ENCODE data around the gene DNAJC16.
A peak's percentile ranks its signal among the peaks of the same experiment; 100 is the strongest.
"Not testable (repeated sequence)": the region's sequence is repeated elsewhere in the genome, so short reads cannot be mapped to it uniquely, and the experiment has no call there.

DNAJC16 gene

DNA sequence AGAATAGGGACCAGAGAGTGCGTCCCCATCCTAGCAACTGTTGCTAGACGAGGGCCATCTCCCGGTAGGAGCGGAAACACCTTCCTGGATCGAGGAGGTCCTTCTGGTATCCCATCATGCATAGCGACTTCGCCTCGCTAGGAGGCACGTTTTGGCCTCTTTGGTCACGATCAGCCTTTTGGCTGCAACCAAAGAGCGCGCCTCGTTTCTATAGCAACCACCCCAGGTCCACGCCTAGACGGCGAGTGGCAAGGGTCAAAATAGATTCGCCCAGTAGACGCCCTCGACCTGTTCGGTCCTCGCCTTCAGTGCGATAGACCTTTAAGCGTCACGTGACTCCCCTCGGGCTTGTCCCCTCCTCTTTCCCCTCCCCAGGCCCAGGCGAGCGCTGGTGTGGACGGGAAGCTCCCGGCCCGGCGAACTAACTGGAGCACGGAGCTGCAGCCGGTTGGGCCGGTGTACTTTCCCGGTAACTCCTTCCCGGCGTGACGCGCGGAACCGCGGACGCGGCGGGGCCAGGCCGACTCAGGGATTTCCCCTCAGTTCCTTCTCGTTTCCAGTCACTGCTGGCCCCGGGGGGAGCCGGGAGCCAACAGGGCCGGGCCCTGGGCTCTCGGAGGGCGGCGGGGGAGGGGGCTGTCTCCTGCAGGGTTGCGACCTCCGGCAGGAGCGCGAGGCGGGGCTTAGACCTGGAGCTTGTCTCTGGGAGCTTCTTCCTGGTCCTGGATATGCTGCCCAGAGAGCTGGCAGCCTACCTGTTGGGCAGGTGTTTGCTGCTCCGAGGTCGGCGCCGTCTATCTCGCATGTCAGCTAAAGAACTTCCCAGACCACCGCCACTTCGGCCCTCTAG, at the start of gene DNAJC16:
Gene DNAJC16, plus strand, starts transcription at position 359 of the 850 bp plus-strand sequence. CDS start 2,258 bp downstream, outside the sequence.
- DNase-seq (ENCODE audit: low read depth, low spot score): peak; percentile 99

DNA sequence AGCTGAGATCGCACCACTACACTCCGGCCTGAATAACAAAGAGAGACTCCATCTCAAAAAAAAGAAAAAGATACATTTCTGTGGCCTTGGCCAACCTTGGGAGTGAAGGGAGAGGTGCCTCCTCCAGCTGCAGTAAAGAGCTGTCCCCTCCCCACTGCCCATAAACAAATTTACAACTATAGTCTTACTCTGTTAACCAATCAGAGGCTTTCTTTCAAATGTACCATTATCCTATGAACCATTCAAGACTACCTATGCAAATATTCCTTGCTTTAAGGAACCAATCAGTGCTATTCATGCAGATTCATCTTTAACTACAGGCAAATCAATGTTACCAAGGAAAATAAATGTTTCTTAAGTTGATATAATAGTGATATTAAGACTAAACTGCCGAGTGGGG, 49.7 kb upstream of the DNAJC16 start:
- no peak for DNase-seq (ENCODE audit: low read depth, low spot score)

- no peak for DNase-seq (ENCODE audit: low read depth, low spot score)
Observed at GRCh38 chr1:15477646-15478212, 48.9 kb upstream of the DNAJC16 start.

DNA sequence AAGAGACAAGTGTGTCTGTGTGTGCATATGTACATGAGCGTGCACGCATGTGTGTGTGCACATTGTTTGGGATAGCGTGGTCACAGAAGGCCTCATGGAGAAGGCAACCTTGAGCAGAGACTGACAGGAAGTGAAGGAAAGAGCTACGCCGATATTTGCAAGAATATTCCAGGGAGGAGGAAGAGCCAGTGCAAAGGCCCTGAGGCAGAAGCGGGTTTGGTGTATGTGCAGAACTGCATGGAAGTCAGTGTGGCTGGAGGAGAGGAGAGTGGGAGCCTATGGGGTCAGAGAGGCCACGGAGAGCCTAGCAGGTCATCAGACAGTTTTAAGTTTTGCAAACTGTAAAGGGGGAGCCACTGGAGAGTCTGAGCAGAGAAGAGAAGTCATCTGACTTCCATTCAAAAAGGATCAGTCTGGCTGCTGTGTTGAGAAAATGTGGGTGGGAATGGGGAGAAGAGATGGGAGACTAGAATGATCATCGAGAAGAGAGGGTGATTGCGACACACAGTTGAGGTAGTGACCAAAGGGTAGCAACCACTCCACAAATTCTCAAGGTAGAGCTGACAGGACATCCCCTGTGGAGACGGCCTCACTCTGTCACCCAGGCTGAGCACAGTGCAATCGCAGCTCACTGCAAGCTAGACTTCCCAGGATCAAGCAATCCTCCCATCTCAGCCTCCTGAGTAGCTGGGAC, 46.8 kb upstream of the DNAJC16 start:
- DNase-seq (ENCODE audit: low read depth, low spot score): no peak

DNA sequence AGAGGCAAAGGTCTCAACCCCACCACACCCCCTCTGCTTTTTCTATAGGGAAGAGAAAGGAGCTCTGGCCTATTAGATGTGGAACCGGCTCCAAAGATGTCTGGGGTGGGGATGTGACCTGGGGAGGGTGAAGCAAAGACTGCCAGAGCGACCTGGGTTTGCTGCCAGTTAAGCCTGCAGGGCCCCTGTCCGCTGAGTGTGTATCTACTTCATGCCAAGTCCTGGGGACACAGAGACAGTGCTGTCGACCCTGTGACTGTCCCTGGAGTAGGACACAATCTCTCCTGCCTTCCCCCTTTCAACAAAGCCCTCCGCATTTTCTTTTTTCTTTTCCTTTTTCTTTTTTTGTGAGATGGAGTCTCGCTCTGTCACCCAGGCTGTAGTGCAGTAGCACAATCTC, 44.2 kb upstream of the DNAJC16 start:
- DNase-seq (ENCODE audit: low read depth, low spot score): not testable (repeated sequence)

- not testable (repeated sequence) for DNase-seq (ENCODE audit: low read depth, low spot score)
Observed at GRCh38 chr1:15482983-15483543, 43.6 kb upstream of the DNAJC16 start.

- DNase-seq (ENCODE audit: low read depth, low spot score): no peak
Observed at GRCh38 chr1:15483971-15484370, 42.7 kb upstream of the DNAJC16 start.

DNA sequence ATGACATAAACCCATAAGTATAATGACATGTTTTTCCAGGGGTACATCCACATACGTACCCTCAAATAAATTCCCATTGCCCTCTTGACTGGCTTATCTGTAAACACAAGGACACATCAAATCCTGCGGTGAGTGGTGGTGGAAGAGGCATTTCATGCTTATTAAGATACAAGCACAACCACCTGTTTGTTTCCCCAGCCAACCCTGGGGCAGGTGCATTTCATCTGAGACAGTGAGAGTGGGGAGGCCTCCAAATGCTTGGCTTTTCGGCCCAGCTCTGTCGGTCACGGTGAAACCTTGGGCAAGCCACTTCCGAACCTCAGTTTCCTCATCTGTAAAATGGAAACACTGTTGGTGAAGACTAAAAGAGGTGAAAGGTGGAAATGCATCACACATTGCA, 42.2 kb upstream of the DNAJC16 start:
- DNase-seq (ENCODE audit: low read depth, low spot score): not testable (repeated sequence)

DNA sequence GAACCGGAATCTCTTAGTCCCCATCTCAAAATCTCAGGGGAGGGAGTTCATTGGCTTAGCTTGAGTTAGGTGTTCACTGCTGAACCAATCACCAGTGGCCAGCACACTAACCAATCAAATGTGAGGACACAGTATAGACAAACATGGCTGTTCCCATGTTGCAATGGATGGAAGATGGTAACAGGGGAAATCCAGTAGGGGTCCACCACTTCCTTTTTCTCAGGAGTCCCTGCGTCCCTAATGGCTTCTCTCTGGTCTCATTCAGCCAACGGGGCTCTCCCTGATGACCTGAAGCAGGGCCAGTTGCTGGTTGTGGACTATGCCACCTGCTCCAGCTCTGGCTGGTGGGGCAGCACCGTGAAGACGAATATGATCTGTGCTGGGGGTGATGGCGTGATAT, 41.0 kb upstream of the DNAJC16 start:
- DNase-seq (ENCODE audit: low read depth, low spot score): no peak

- not testable (repeated sequence) for DNase-seq (ENCODE audit: low read depth, low spot score)
Observed at GRCh38 chr1:15486844-15487610, 39.6 kb upstream of the DNAJC16 start.

- no peak for DNase-seq (ENCODE audit: low read depth, low spot score)
Observed at GRCh38 chr1:15488371-15488770, 38.3 kb upstream of the DNAJC16 start.

DNA sequence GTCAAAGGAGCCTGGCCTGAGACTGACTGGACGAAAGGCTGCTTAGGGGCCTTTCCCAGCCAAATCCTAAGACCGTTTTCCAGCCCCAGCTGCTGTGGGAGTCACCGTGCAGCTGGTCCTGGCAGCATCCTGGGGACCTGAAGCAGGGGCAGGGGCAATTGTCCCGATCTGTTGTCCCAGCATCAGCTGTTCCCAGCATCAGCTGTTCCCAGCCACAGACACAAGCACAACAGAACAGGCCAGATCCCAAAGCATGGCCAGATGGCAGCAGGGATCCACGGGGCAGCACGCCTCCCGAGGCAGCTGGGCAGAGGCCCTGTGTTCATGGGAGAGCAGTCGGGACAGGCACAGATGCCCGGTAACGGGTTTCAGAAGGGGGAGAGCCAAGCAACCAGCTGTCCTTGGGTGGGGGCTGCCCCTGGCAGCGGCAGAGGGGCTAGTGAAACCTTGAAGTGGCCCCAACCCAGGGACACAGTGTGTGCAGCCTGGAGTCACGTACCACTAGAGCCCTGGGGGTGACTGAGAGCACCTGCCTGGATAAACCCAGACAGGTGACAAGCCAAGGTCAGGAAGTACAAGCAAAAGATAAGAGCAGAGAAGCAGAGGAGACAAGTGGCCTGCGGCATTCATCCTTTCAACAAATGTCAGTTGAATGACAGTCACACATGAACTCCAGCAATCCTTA, 37.5 kb upstream of the DNAJC16 start:
- DNase-seq (ENCODE audit: low read depth, low spot score): no peak

- not testable (repeated sequence) for DNase-seq (ENCODE audit: low read depth, low spot score)
Observed at GRCh38 chr1:15491010-15491409, 35.6 kb upstream of the DNAJC16 start.

GRCh38 chr1:15492596-15492995, 34.1 kb upstream of the DNAJC16 start:
- no peak for DNase-seq (ENCODE audit: low read depth, low spot score)

DNA sequence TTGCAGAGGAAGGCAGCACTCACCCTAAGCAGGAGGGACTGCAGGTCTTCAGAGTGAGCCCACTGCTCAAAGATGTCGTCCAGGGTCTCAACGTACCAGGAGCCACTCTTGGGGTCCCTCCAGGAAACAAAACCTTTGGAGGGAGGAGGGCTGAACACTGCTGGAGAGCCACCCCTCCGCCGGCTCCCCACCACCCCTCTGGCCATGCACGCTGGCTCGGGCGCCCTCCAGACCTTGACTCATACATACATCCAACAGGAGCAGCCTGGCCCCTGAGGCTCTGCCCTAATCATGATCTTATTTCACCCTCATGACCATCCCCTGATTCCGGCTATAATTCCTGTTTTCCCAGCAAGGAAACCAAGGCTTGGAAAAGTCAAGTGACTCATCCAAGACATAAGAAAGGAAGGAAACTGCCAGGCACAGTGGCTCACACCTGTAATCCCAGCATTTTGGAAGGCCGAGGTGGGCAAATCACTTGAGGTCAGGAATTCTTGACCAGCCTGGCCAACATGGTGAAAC, 32.7 kb upstream of the DNAJC16 start:
- no peak for DNase-seq (ENCODE audit: low read depth, low spot score)

DNA sequence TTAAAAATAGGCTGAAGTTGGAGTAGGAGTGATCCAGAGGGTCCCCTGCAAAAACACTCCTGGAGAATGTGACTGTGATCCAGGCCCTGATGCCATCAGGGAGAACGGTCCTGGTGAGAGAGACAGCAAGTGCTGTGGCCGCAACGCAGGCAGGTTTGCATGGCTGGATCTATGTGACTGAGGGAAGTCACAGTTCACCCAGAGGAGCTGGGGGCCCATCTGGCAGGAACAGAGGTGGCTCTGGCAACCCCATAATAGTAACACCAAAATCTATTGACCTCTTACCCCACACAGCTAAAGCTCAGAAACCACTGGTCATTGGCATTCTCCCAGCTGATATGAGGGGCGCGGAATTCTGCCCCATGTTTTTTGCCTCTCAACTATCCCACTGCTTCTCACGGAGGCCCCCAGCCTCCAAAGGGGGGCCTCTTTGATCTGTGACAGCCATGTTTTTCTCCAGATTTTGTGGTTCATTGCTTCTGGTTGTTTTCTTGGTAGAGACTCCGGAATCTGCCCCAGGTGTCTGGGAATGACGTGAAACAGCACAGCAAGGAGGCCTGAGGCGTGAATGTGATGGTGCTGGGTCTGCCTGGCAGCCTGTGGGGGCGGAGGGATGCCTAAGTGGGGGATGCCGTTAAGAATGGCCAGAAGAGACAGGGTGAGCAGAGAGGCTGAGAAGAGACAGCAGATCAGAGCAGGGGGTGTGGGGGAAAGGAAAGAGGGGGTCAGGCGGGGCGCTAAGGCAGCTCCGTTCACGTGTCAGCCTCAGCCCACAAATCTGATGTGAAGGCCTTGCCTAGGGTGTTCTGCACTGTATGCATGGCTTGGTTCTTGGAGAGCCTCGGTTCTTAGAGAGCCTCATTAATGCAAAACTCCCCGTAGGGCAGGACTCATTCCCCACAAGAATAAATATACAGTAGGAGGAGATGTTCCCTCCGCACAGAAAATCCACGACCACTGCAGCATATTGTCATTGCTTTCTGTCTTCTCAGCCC, 26.2 kb upstream of the DNAJC16 start:
- no peak for DNase-seq (ENCODE audit: low read depth, low spot score)

- DNase-seq (ENCODE audit: low read depth, low spot score): no peak
Observed at GRCh38 chr1:15501208-15502032, 25.2 kb upstream of the DNAJC16 start.

- DNase-seq (ENCODE audit: low read depth, low spot score): no peak
Observed at GRCh38 chr1:15504436-15504835, 22.2 kb upstream of the DNAJC16 start.

All from brain pericyte (primary cell).